GM20000 (cell line): ENCODE measurements around the gene EEF1A2.

Experiments used
- DNase-seq: peaks from one replicate; pipeline ENCODE4 v3.0.0; 2012; ENCODE audit warnings: low spot score
- CTCF ChIP-seq: IDR thresholded peaks from 2 replicates; pipeline ENCODE4 v1.5.1; 2012; ENCODE audit warnings: mild to moderate bottlenecking, control low read depth; ENCODE audit errors: extremely low read depth, missing control alignments

The EEF1A2 gene

GRCh38 chr20:63525185-63525584 lies 26.3 kb upstream of the EEF1A2 start:
- DNase-seq, result no peak

GRCh38 chr20:63522981-63523611 lies 24.2 kb upstream of the EEF1A2 start:
- TF ChIP-seq CTCF, result no peak
- no peak for DNase-seq

More at GRCh38 chr20:63525185-63525584, 26.3 kb upstream of the EEF1A2 start:
- TF ChIP-seq CTCF, result no peak

- no peak for TF ChIP-seq CTCF
- no peak for DNase-seq
These were observed 23.4 kb upstream of the EEF1A2 start for GRCh38 chr20:63522091-63522868.

- no peak for DNase-seq
- no peak for TF ChIP-seq CTCF
These were observed 22.7 kb upstream of the EEF1A2 start for GRCh38 chr20:63521602-63522001.

GRCh38 chr20:63520934-63521601 lies 22.2 kb upstream of the EEF1A2 start:
- peak; percentile 92 for DNase-seq
- TF ChIP-seq CTCF, result no peak

- peak; percentile 100 for DNase-seq
- TF ChIP-seq CTCF, result no peak
These were observed 21.6 kb upstream of the EEF1A2 start, which contains the start of gene PPDPF for GRCh38 chr20:63520504-63520933. TSS of gene PPDPF (plus strand) at chr20:63520765. CDS start at chr20:63521309, 544 bp downstream.
